ENCODE measurements around the gene AQP5.
A peak's percentile ranks its signal among the peaks of the same experiment; 100 is the strongest.

AQP5 gene

GRCh38 chr12:49966511-49967041 is 4.9 kb downstream of the AQP5 start:
- no peak for DNase-seq

- DNase-seq: peak; percentile 62
Measured at GRCh38 chr12:49967042-49967776, 5.5 kb downstream of the AQP5 start.

- DNase-seq: no peak
Measured at GRCh38 chr12:49967777-49968250, 6.1 kb downstream of the AQP5 start.

GRCh38 chr12:49968471-49968870 is 6.8 kb downstream of the AQP5 start:
- DNase-seq: no peak

GRCh38 chr12:49969027-49969426 is 7.4 kb downstream of the AQP5 start:
- DNase-seq: no peak

- no peak for DNase-seq
Measured at GRCh38 chr12:49969651-49970429, 8.2 kb downstream of the AQP5 start.

- DNase-seq: no peak
Measured at GRCh38 chr12:49970658-49971057, 9.0 kb downstream of the AQP5 start.

GRCh38 chr12:49971141-49971540 is 9.5 kb downstream of the AQP5 start:
- DNase-seq: no peak

GRCh38 chr12:49972129-49972528 is 10.5 kb downstream of the AQP5 start:
- DNase-seq: no peak

GRCh38 chr12:49972641-49973360 is 11.1 kb downstream of the AQP5 start, which contains the start of gene AQP6:
Gene AQP6, plus strand, starts transcription at chr12:49972947. Its CDS starts 227 bp downstream, at chr12:49973174.
- no peak for DNase-seq

- DNase-seq: no peak
Measured at GRCh38 chr12:49973361-49973830, 11.7 kb downstream of the AQP5 start.

- DNase-seq: no peak
Measured at GRCh38 chr12:49974231-49974675, 12.6 kb downstream of the AQP5 start.

- DNase-seq: no peak
Measured at GRCh38 chr12:49974677-49975317, 13.1 kb downstream of the AQP5 start.

- no peak for DNase-seq
Measured at GRCh38 chr12:49975318-49975761, 13.7 kb downstream of the AQP5 start.

GRCh38 chr12:49976557-49976956 is 14.9 kb downstream of the AQP5 start:
- DNase-seq: no peak

- no peak for DNase-seq
Measured at GRCh38 chr12:49978125-49978524, 16.5 kb downstream of the AQP5 start.

- DNase-seq: no peak
Measured at GRCh38 chr12:49979016-49979586, 17.4 kb downstream of the AQP5 start.

GRCh38 chr12:49979791-49980190 is 18.1 kb downstream of the AQP5 start:
- DNase-seq: no peak

- no peak for DNase-seq
Measured at GRCh38 chr12:49980501-49981349, 19.1 kb downstream of the AQP5 start.

- no peak for DNase-seq
Measured at GRCh38 chr12:49982246-49983087, 20.8 kb downstream of the AQP5 start.

Data from NCI-H1105 (cell line).